Right lobe of liver (tissue), 6 donors: ENCODE results near the gene SNTN. TPM values are rescaled to one million over a fixed set of nuclear protein-coding genes. Genes with fewer than 3 reads are reported as not detected.

Experiments used
- ATAC-seq, 4 donors: fragments of 200-7000 bp; cut with Tn5 transposase; one replicate each; pipeline ENCODE4 v1.9.1; 2020; ENCODE audit warnings: mild to moderate bottlenecking in 4 of 4, moderate library complexity in 4 of 4
- DNase-seq, 3 donors: peaks; one replicate each; pipeline ENCODE4 v3.0.0-alpha.2; 2020
- H3K27ac ChIP-seq, 3 donors: fragments of 200-600 bp; one replicate each; pipeline ENCODE4 v1.8.0; 2022
- H3K27me3 ChIP-seq, 2 donors: fragments of 200-600 bp; one replicate each; pipeline ENCODE4 v1.8.0; 2022
- H3K36me3 ChIP-seq, 4 donors: fragments of 200-600 bp; sonication (generic) in 1 of 4; one replicate each; pipeline versions ENCODE4 v1.5.1 to v1.8.0; 2017 to 2022; ENCODE audit warnings: control low read depth in 1 of 4
- H3K4me1 ChIP-seq, 4 donors: fragments of 200-600 bp; sonication (generic) in 1 of 4; one replicate each; pipeline versions ENCODE4 v1.5.1 to v1.8.0; 2017 to 2022; ENCODE audit warnings: control low read depth in 1 of 4
- H3K4me3 ChIP-seq, 3 donors: fragments of 200-600 bp; one replicate each; pipeline ENCODE4 v1.8.0; 2022
- H3K9me3 ChIP-seq, 4 donors: fragments of 200-600 bp; sonication (generic) in 1 of 4; one replicate each; pipeline versions ENCODE4 v1.5.1 to v1.8.0; 2017 to 2022; ENCODE audit warnings: control low read depth in 1 of 4
- POLR2A ChIP-seq: fragments of 450-650 bp; IDR thresholded peaks from one replicate; pipeline ENCODE4 v1.6.1; 2017; ENCODE audit warnings: antibody characterized with exemption, mild to moderate bottlenecking
- WGBS: methylation state at CpG from one replicate; pipeline ENCODE4 v1.1.6; 2018; ENCODE audit warnings: low coverage, low lambda C conversion rate; ENCODE audit not compliant: insufficient coverage; ENCODE audit errors: missing lambda C conversion rate; 5-methylcytosine and 5-hydroxymethylcytosine counted together
- intact Hi-C, 2 donors: fragments of 100-400 bp; cut with DNase I; formaldehyde crosslinking; loops; one replicate each; pipeline versions ENCODE4 v1.11.2 to v1.14.1; 2022
- total RNA-seq, 6 experiments: library from RNA; depleted of rRNA in 2 of 6; stranded (reverse); fragments of >200 nt in 2 of 6; fragmentation: NEBNext Ultra II Directional in 3 of 6; extraction: Animal tissue kit (Norgen Biotek cat#: 25700) in 3 of 6; gene quantifications; one replicate each; pipeline versions ENCODE4 v1.1.0 to v1.2.4, GENCODE V29; 2016 to 2023
- TF ChIP-seq, protein P1 (sequence below), 4 donors: fragments of 200-600 bp in 3 of 4; fragments of 450-650 bp in 1 of 4; IDR thresholded peaks; one replicate each; pipeline versions ENCODE4 v1.5.1 to v1.8.0; 2016 to 2022; ENCODE audit warnings: antibody characterized with exemption in 4 of 4, mild to moderate bottlenecking in 2 of 4
- donor health status: DM: no; HTN: yes; CAD: no.
- donor health status: DM: no; HTN: no; CAD: no.
- donor health status: DM: no; HTN: no; CAD: no.
- donor health status: DM: no; HTN: yes; CAD: no.
- donor health status: DM: no; HTN: yes; CAD: no.

SNTN gene
- total RNA-seq, 6 experiments from 2014 or later: not detected

GRCh38 chr3:63707731-63708130 is 55.3 kb downstream of the SNTN start:
- H3K27me3 ChIP-seq: no peaks in the 10 kb centered on the region
- H3K4me3 ChIP-seq: no peak overlapping the region
- no peak for TF ChIP-seq POLR2A
- TF ChIP-seq, protein P1, sequence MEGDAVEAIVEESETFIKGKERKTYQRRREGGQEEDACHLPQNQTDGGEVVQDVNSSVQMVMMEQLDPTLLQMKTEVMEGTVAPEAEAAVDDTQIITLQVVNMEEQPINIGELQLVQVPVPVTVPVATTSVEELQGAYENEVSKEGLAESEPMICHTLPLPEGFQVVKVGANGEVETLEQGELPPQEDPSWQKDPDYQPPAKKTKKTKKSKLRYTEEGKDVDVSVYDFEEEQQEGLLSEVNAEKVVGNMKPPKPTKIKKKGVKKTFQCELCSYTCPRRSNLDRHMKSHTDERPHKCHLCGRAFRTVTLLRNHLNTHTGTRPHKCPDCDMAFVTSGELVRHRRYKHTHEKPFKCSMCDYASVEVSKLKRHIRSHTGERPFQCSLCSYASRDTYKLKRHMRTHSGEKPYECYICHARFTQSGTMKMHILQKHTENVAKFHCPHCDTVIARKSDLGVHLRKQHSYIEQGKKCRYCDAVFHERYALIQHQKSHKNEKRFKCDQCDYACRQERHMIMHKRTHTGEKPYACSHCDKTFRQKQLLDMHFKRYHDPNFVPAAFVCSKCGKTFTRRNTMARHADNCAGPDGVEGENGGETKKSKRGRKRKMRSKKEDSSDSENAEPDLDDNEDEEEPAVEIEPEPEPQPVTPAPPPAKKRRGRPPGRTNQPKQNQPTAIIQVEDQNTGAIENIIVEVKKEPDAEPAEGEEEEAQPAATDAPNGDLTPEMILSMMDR (IDR thresholded peaks at IDR 0.05): no peak
- H3K36me3 ChIP-seq: no peaks in the 10 kb centered on the region
- DNase-seq (no peak), ATAC-seq (no peak)
- WGBS: 50% methylated on average over 1 of the region's 1 CpG
- intact Hi-C loops: no loop called here
- H3K9me3 ChIP-seq: no peaks in the 10 kb centered on the region
- H3K4me1 ChIP-seq: no peaks in the 10 kb centered on the region
- H3K27ac ChIP-seq: no peak overlapping the region

- Histone ChIP-seq H3K36me3 (no peaks in the 10 kb centered on the region), H3K27ac (no peak overlapping the region), H3K4me1 (no peaks in the 10 kb centered on the region), H3K27me3 (no peaks in the 10 kb centered on the region), H3K4me3 (no peak overlapping the region), H3K9me3 (no peaks in the 10 kb centered on the region)
- WGBS: 45% methylated on average over 2 of the region's 3 CpGs
- intact Hi-C loops: no loop called here
- ATAC-seq: no peak
- DNase-seq: no peak
- no peak for TF ChIP-seq POLR2A
- TF ChIP-seq, protein P1 (IDR thresholded peaks at IDR 0.05): no peak
Observed at GRCh38 chr3:63709576-63709975, 57.1 kb downstream of the SNTN start.

Other genes with a start within 250 kb of the SNTN start
- gene C3orf49, start 166.6 kb downstream of the SNTN start, total RNA-seq: not detected
- 10 to 100 TPM; 21.8 to 38.8 (median 28.7) TPM for gene THOC7, start 211.1 kb downstream of the SNTN start, total RNA-seq
- 10 to 100 TPM; 14.6 to 18.6 (median 15.0) TPM for gene ATXN7, start 211.2 kb downstream of the SNTN start, total RNA-seq